Activated T-helper 1 cell treated with anti-CD3 and anti-CD28 coated beads, Interleukin-2, amount 50 U/mL, for 16 hours (primary cell): ENCODE data around the gene TRRAP.

ENCODE experiments used
- DNase-seq, 2 donors: peaks; one replicate each; pipeline ENCODE4 v3.0.0-alpha.2; 2020; ENCODE audit warnings: low read depth in 1 of 2, low spot score in 1 of 2

The TRRAP gene

DNA sequence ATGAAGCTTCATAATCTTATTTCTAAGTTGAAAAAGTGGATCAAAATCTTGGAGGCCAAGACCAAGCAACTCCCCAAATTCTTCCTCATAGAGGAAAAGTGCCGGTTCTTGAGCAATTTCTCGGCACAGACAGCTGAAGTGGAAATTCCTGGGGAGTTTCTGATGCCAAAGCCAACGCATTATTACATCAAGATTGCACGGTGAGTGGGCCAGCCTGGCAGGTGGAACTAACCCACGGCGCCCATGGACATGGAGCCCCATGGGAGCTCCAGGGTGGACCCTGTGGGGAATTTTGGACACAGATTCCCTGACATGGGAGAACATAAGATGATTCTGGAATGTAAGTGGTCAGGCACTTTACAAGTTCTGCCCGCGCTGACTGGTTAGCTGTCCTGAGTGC, 125.9 kb downstream of the TRRAP start:
- no peak for DNase-seq

DNA sequence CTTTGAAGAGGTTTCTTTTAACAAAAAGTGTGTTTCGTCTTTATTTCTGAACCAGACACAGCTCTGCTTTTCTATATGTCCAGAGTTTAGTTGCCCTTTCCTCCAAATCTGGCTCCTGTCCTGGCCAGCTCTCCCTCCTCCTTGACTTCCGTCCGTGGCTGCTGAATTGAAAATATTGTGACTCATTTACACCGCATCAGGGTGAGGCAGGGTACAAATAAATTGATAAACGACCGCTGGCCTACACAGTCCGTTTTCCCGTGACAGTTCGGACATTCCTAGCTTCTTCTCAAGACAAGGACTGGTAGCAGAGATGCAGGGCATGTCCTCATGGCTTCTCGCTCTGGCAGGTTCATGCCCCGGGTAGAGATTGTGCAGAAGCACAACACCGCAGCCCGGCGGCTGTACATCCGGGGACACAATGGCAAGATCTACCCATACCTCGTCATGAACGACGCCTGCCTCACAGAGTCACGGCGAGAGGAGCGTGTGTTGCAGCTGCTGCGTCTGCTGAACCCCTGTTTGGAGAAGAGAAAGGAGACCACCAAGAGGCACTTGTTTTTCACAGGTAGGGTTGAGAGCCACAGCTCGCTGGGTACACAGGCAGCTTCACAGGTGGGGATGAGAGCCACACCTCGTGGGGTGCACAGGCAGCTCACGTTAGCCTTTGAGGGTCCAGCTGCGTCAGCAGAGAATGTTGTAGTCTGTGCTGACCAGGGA, 126.6 kb downstream of the TRRAP start:
- no peak for DNase-seq

DNA sequence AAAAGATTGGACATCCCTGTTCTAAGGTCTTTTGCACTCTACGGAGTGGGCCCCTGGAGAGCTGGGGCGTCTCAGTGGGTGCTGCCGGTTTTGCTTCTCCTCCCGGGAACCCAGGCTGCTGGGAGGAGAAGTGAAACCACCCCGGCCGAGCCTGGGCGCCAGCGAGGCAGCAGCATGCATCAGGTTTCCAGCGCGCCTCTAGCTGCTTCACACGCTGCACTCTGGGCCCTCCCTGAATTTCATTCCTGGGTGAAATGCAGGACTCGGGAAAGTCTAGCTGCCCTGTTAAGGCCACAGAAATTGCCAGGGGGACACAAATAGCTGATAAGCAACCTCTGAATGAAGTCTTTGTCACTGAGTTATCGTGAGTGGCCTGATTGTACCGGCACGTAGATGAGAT, 127.4 kb downstream of the TRRAP start:
- no peak for DNase-seq

DNA sequence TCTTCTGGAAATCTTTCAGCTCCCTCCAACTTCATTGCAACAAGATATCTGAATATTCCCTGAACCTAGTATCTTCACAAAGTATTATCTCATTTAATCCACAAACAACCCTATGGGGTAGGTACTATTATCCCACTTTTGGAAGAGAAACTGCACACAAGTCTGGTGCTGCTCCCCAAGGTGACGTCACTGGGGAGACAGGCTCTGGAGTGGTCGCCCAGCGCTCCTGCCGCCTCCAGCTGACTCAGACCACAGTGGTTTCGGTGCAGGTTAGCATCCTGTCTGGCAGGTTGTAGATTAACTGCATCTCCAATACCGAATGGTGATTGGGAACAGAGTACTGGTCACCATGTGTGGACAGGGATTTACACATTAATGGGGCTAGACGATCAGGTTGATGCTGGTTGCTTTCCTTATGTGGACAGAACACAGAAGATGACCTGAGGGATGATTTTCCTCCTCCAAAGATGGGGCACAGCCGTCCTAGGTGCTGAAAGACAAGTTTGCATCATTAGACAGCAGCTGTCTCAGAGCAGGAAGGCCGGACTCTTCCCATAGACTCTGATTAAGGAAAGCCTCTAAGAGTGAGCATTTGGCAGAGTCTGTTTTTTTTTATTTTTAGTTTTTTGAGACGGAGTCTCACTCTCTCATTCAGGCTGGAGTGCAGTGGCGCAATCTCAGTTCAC, 128.6 kb downstream of the TRRAP start:
- no peak for DNase-seq

DNA sequence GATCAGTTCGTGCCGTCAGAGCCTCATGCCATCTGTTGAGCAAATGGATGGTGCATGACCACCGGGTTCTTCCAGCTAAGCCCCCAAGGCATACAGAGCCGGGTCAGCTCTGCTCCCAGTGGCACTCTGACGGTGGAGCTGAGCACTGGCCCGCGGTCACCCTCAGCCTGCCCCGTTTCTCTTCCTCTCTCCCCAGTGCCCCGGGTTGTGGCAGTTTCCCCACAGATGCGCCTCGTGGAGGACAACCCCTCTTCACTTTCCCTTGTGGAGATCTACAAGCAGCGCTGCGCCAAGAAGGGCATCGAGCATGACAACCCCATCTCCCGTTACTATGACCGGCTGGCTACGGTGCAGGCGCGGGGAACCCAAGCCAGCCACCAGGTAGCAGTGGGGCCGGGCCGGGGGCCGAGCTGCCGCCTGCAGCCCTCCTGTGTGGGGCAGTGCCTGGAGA, 129.9 kb downstream of the TRRAP start:
- DNase-seq, result no peak

DNA sequence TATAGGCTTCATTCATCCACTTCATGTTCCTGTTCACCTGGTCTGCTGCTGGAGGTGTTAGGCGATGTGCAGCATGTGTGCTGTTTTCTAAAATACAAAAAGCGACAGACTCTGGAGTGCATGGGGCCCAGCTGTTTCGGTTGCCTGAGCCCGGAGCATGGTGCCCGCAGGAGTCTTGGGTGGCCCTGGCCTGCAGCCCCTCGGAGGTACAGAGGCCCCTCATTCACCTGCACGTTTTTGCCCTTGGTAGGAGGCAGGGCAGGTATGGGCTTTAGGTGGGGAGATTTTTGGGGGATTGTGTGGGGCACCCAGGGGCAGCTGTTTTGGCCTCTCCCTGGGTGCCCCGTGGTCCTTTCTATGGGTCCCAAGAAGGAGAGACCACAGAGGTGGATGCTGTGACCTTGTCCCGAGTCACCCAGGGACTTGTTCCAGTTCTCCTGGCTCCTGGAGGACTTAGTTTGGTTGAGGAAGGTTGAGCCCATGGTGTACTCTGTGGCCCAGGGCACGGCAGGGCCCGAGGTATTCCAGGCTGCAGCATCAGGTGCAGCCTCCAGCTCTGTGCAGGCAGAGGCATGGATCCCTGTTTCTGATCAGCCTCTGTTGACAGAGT, 130.7 kb downstream of the TRRAP start:
- DNase-seq, result no peak

DNA sequence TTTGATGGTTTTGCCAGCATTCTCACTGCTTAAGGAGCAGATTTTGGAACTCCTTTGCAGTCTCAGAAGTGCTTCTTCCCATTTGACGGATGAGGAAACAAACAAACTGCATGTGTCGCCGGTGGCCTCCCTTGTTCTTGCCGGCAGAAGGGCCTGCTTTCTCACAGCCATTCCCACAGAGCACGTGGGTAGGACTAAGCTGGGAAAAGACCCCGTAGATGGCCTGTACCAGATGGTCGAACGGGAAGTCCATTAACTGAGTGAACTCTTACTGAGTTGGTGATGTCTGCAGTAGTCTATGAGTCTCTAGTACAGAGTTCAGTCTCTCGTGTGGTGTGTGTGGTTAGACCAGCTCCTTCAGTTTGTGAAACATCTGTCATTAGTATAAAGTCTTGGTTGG, 131.9 kb downstream of the TRRAP start:
- no peak for DNase-seq

DNA sequence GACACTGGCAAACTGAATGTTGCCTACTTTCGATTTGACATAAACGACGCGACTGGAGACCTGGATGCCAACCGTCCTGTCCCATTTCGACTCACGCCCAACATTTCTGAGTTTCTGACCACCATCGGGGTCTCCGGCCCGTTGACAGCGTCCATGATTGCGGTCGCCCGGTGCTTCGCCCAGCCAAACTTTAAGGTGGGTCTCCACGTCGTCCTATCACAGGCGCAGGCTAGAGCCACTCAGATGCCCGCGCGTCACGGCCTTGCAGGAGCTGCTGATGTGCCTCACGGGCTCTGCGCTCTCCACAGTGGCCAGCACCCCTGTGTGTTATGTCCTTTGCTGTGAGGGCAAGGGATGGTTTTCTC, 133.0 kb downstream of the TRRAP start:
- DNase-seq, result no peak

DNA sequence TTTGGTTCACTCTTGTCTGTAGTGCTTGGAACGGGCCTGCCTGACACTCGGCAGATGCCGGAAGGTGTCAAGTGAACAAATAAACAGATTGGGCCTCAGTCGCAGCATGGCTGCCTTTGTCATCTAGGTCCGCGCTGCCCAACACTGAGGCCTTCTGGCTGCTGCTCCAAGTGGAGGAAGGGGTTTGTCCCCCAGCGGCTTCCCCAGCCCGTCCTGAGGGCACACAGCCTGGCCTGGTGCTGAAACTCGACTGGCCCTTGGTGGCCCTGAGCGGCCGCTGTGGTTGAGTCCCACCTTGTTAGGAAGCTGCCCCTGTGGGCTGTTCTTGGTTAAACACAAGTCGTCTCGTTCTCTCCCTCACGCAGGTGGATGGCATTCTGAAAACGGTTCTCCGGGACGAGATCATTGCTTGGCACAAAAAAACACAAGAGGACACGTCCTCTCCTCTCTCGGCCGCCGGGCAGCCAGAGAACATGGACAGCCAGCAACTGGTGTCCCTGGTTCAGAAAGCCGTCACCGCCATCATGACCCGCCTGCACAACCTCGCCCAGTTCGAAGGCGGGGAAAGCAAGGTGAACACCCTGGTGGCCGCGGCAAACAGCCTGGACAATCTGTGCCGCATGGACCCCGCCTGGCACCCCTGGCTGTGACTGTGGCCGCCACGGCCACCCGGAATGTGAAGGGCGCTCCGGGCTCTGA, 133.5 kb downstream of the TRRAP start:
- no peak for DNase-seq

DNA sequence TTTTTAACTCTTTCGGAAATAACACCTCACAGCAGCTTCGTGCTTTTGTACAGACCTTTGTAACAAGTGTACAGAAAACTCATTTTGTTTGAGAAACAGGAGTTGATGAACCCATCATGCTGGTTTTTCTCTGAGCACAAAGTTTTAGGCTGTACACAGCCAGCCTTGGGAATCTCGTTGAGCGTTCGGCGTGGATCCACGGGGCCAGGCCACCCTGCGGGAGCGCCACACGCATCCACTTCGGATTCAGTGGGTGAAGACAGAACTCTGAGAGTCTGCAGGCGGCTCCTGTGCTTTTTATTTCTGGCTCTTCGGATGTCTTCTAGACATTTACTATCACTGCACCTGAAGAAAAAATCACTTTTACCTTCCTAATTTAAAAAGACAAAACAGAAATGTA, 134.4 kb downstream of the TRRAP start:
- no peak for DNase-seq

DNA sequence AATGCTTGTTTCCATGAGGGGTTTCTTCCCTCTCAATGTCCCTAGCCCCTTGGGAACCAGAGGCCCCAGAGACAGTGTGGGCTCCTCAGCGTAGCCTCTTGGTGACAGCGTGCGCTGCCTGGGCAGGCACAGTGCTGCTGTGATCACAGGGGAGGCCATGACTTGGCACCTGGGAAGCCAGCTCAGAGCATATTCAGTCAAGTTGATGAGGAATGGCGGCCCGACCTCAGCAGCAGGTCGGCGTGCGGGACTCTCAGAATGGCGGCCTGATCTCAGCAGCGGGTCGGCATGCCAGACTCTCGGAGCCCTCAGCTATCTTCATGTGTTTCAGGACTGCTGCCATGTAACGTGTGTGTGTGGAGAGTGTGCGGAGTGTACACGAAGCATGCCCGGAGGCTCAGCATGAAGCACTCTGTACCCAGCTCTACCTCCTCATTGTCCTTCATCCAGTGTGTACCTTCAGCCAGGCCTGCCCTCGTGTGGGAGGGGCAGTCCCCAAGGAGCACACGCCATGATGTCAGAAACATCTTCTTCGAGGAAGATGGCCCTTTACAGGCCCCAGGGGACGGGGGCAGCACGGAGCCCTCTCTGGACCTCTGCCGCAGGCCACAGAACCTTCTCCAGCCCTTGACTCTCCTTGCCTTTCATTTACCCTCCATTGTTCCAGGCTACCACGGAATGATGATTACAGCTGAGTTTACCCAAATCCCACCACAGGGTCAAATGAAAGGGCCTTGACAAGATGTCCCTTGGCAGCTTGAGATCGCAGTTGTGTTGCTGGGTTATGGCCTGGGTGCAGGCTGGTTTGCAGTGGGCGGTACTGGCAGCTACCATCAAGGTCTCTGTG, 135.2 kb downstream of the TRRAP start:
- no peak for DNase-seq

DNA sequence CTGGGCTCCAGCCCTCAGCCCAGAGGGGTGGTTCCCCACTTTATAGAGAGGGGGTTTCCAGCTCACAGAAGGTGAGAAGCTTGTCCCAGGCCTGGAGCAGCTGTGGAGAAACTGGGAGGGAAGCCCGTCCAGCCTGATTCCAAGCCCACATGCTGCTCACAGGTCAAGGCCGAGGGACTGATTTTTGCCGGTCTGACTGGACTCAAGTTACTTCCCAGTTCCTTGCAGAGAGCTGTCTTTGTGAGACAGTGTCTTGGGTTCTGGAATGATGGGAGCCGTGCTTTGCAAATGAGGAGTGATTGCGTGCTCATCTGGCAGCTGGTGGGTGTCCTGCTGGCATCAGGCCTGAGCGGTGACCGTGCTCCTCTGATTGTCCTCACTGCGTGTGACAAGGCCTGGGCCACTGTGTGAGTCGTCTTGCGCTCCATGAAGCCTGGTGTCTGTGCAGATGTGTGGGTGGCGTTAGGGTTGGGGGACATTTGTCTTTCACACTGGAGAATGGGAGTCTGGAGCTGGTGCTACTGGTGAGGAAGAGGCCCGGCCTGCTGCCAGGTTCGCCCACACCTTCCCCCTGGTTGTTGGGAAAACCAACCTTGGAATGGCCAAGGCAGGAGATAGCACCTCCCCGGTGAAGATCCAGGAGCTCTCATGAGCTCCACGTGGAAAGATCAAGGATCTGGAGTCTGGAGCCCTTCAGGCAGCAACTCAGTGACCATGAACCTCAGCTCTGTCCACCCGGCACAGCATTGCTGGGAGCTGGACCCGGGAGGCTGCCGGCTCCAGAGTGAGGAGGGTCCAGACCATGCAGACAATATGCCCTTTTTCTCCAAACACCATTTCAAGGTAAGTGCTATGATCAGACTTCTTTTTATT, 136.0 kb downstream of the TRRAP start:
- no peak for DNase-seq

DNA sequence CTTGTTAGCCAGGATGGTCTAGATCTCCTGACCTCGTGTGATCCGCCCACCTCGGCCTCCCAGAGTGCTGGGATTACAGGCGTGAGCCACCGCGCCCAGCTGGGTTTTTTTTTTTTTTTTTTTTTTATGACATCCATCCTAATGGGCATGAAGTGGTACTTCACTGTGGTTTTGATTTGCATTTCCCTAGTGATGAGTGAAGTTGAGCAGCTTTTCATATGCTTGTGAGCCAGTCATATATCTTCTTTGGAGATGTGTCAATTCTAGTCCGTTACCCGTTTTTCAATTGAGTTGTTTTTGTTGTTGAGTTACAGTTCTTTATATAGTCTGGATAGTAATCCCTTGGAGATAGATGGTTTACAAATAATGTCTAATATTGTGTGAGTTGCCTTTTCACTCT, 137.9 kb downstream of the TRRAP start:
- no peak for DNase-seq

DNA sequence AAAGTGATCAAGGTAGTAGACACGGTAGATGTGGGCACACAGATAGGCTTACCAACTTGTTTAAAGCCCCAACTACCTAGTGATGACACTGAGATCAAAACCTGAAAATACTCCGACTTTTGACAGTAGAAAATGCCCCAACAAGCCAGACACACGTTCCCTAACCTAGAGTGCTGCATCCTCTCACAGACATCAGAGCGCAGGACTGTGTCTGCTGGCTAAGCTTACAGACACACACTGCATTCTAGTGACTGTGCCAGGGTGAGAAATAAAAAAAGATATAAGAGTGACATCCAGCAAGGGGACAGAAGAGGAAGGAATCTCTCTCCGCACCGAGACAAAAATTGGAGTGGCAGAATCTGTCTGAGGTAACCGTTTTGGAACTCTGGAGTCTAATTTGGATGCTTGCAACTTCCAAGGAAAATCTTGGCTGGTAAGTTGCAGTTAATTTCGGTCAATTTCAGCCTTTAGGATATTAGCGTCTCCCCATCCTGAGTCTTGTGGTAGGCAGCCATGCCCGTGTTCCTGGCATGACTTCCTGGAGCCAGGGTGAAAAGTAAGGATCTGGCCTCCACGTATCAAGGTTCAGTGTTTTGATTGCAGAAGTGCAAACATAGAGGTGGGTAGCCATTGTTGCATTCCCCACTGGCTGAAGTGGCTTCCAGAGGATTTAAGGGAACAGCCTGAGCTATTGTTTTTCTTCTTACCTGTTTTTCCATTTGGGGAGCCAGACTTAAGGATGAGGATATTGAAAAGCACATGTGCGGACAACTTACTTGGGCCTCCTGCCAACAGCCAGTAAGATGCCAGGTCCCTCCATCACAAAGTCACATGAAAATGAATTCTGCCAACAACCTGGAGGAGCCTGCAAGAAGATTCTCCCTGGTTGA, 141.4 kb downstream of the TRRAP start:
- DNase-seq, result no peak

DNA sequence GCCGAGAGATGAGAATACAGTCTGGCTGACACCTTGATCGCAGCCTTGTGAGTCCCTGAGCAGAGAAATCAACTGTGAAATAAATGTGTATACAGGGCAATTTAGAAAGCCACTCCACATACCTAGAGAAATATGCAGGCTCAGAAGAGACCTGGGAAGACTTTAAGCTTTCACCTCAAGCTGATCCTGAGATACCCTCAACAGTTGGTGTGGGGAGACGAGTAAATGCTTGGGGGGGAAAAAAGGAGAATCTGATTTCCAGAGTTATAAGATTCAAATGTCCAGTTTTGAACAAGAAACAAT, 142.0 kb downstream of the TRRAP start:
- no peak for DNase-seq

DNA sequence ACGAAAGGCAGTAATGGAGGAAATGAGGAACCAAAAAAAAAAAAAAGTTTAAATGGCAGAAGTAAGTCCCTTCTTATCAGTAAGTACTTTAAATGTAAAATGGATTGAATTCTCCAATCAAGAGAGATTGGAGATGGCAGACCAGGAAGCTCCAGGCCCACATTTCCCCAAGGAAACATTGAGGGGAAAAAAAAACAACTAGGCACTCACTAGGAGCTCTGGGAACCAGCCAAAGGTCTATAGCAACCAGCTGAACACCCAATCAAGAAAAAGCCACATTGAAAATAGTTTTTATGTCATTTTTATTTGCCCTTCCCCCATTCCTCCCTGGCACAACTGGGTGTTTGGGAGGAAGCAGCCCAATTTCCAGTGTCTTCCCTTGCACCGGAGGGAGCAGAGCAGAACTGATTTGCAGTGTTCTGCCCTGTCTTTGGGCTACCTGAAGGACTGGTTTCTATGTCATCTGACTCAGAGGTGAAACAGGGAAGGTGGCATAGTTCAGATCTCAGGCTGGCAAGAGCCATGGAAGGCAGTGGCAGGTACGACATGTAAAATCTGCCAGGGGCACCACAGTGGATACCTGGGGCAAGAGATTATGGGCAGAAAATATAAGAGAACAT, 143.7 kb downstream of the TRRAP start:
- DNase-seq, result no peak

DNA sequence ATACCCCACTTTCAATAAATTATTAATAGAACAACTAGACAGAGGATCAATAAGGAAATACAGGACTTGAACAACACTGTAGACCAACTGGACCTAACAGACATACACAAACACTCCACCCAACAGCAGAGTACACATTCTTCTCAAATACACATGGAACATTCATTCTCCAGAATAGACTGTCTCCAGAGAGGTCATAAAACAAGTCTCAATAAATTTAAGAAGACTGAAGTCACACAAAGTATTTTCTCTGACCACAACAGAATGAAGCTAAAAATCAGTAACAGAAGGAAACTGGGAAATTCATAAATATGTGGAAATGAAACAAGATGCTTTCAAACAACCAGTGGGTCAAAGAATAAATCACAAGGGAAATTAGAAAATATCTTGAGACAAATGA, 145.7 kb downstream of the TRRAP start:
- no peak for DNase-seq

DNA sequence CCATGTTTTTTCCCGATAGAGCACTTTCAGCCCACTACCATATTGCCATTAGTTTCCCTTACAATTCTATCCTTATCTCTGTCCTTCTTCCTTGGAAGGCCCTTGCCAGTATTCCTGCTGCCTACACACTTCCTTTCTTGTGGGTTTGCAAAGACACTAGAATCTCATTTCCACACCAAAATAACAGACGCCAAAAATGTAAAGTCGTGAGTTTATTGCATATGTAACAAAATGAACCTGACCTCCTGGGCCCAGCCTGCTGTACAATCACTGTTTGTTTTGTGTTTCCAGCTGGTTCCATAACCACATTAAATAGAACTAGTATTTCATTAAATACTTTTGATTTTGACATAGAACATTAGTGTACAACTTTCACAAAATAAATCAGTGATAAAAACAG, 148.9 kb downstream of the TRRAP start:
- no peak for DNase-seq

DNA sequence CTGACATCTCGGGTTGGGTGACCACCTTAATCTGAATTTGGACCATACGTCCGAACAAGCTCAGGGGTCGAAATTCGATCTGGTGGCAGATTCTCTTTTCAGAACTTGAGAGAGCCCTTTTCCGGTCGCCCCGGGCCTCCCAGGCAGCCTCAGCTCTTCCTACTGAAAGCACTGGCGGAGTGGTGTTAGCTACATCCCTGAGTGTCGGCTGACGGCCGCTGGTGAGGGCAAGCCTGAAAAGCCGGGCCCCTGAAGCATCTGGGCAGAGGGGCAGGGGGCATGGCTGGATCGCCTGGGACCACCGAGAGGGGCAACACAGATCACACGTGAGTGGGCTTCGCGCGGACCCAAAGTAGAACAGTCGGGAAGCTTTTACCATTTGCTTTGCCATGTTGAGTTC, 149.5 kb downstream of the TRRAP start:
- DNase-seq, result no peak
